Stimulated activated CD4-positive, alpha-beta T cell treated with anti-CD3 and anti-CD28 coated beads, Interleukin-2, amount 100 ng/mL, for 4 hours (primary cell): Measurements from ENCODE around the gene STMP1.

Experiments
- DNase-seq: peaks from one replicate; pipeline ENCODE4 v3.0.0-alpha.2; 2020; ENCODE audit warnings: low read depth

The STMP1 gene

DNA sequence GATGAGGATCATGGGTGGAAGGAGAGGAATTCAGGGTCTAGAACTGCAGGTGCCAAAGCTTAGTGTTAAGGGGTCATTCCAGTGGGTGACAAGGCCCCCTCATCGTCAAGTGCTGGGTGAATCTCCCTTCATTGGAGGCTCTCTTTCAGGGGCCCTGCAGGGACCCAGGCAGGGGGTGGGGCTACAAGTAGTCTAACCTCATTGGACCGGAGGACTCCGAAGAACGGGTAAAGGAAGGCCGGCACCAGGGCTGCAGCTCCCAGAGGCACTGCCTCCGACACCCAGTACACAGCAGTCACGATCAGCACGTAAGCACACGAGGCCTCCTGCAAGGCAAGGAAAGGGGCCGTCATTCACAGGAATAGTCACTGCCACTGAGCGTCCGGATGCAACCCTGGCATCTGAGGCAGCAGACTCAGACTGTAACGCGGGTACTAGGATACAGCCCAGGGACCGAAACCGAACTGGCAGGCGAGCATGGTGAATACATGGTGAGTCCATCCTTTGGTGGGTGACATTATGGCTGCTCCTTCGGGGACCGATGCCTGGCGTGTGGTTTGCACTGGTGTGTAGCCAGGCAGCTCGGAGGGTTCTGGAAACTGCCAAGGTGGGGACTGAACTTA, 59.0 kb downstream of the STMP1 start:
- DNase-seq, result no peak

DNA sequence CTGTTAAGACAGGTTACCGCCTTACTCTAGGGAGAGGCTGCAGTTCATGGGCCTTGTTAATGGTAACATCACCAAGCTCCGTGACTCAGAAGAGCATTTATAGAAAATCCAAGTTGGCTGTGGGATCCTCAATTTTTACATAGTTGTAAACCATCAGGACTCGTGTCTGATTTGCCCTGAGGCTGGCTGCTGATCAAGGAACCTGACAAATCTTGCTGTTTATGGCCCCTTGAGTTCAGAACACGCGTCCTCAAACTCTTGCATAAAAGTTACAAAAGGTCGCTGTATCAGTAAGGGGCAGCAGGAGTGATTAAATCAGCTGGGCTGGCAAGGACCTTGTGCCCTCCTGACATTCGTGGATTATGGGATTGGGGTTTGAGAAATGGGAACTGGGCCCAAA, 61.1 kb downstream of the STMP1 start:
- DNase-seq, result no peak
